HG03460 (cell line): Measurements from ENCODE around the gene FBXW8.
A peak's percentile ranks its signal among the peaks of the same experiment; 100 is the strongest.

ENCODE experiments used
- ATAC-seq: cut with Tn5 transposase; IDR thresholded peaks from one replicate; pipeline ENCODE4 v1.9.1; 2021; ENCODE audit not compliant: unreplicated experiment

The FBXW8 gene

DNA sequence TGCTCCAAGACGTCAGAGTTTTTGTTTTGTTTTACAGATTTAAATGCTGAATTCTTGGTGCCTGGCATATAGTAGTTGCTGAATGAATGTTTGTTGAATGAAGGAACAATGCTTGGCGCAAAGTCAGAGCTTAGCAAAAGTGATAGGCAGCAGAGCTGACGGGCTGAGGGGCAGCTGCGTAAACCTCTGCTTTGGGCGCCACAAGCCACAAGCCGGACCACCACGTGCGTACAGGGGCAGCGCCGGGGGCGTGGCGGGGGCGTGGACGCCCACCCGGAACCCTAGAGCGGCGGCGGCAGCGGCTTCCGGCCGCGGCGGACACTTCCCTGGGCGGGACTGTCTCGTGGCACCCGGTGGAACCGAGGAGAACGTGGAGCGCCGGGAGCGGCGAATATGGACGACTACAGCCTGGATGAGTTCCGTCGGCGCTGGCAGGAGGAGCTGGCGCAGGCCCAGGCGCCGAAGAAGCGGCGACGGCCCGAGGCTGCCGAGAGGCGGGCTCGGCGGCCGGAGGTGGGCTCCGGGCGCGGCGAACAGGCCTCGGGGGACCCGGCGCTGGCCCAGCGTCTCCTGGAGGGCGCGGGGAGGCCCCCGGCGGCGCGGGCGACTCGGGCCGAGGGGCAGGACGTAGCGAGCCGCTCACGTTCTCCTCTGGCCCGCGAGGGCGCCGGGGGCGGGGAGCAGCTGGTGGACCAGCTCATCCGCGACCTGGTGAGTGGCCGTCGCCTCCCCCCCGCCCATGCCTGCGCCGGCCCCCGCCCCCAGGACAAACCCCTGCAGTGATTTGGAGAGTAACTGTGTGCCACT is at the start of gene FBXW8:
Gene FBXW8, plus strand, starts transcription at position 306 of the 807 bp plus-strand sequence. Its CDS starts 88 bp downstream, at position 394.
- peak; percentile 87 for ATAC-seq

DNA sequence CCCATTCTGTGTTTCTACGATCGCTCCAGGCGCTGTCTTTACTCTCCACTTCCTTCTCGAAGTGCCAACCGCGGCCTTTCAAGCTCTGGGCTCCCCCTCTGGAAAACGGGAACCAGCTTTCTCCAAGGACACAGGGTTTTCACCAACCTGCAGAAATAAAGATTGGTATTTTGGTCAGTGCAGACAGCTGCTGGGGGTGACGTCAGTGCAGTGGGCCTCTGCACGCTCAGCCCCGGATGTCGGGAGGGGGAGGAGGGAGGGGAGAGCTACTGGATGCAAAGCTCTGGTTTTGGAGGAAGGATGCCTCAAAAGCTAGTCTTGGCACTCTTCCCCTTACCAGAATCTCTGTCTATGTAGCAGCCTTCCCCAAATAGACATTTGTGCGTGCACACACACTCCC is 49.4 kb upstream of the FBXW8 start:
- ATAC-seq = peak; percentile 82

DNA sequence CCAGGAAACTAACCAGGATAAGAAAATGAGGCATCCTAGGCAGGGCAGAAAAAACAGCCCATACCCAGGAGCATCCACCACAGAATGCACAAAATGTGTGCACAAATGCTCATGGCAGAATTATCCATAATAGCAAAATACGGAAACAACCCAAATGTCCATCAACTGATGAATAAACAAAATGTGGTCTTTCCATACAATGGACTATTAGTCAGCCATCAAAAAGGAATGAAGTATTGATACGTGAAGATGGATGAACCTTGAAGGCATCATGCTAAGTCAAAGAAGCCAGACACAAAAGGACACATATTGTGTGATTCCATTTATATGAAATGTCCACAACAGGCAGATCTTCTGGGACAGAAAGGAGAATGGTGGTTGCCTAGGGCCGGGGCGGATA is 48.6 kb upstream of the FBXW8 start:
- no peak for ATAC-seq

DNA sequence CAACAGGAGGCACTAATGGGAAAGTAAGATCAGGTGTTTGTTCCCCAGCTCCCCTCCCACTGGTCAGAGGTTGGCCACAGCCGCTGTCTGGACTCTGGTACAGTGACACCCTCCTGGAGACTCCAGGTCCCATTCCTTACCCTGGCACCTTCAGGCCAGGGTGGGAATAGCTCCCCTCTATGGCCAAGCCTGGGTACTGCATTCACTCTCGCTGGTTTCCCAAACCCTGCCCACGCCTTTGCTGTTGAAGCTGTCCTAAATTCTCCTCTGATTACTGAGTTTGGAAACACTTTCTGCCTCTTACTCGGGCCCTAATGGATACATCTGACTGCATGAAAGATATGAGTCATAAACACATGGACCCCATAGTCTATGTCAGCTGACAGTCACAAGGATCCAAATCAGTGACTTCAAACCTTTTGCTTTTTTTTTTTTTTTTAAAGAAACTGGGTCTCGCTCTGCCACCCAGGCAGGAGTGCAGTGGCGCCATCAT is 47.4 kb upstream of the FBXW8 start:
- no peak for ATAC-seq

DNA sequence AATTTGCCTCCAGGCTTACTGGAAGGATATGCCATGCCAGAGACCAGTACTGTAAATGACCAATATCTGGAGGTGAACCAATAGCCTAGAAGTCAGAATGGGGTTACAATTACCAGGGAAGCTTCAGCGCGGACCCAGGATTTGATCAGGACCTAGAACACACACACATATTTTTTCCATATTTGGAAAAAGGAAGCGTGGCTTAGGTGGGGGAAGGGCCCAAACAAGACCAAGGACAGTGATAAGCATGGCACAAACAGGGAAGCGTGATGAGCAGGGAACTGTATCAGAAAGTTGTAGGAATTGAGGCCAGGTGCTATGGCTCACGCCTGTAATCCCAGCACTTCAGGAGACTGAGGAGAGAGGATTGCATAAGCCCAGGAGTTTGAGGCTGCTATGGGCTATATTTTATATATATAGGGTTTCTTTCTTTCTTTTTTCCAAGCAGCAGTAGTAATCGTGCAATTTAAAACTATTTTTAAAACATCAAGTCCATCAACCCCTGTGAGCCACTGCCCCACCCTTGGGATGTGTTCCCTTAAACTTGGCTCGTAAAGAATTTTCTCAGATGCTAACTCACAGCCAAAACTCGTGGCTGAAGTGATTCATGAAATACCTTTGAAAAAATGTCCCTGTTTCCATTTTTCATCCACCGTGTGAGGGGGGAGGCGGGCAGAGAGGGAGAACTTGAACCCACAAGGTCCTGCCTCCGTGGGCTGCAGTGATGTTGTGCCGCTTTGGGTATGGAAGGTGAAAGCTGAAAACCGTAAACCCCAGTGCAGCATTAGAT is 46.2 kb upstream of the FBXW8 start:
- ATAC-seq = no peak

DNA sequence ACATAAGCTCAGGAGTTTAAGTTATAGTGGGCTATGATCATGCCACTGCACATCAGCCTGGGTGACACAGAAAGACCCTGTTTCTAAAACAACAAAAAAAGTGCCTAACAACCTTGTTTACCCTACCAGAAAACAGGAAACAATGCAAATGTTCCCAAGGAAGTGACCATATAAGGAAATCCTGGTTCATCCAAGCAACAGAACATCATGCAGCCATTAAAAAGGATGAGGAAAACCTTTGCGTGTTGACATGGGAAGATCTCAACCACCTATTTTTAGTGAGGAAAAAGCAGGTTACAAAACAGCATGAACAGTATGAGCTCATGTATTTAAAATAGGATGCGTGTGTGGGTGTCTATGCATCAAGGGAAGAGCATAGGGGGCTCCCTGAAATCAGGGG is 43.2 kb upstream of the FBXW8 start:
- ATAC-seq = no peak

GRCh38 chr12:116870306-116870705 is 40.4 kb upstream of the FBXW8 start:
- ATAC-seq = no peak

DNA sequence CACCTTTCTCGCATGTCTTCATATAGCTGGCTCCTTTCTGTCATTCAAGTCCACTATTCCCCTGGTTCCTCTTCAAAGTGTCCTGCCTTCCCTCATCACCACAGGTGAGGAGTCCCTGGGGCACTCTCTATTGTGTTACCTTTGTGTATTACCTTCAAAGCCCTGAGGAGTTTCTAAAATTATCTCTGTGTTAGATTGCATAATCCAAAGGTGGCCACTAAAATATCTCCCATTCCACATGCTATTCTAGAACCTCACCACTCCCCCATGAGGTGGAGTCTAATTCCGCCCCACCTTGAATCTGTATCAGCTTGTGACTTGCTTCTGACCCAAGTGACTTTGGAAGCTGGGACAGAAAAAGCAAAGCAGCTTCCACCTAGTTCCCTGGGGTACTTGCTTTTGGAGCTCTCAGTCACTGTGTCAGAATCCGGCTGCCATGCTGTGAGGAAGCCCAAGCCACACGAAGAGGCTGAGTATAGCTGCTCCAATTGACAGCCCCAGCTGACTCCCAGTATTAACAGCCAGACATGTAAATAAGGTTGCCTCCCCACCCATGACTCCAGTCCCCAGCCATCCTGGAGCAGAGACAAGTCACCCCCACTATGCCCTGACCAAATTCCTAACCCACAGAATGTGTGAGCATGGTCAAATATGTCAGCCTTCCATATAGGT is 36.3 kb upstream of the FBXW8 start:
- ATAC-seq = no peak

GRCh38 chr12:116876151-116876869 is 34.4 kb upstream of the FBXW8 start:
- ATAC-seq = no peak

DNA sequence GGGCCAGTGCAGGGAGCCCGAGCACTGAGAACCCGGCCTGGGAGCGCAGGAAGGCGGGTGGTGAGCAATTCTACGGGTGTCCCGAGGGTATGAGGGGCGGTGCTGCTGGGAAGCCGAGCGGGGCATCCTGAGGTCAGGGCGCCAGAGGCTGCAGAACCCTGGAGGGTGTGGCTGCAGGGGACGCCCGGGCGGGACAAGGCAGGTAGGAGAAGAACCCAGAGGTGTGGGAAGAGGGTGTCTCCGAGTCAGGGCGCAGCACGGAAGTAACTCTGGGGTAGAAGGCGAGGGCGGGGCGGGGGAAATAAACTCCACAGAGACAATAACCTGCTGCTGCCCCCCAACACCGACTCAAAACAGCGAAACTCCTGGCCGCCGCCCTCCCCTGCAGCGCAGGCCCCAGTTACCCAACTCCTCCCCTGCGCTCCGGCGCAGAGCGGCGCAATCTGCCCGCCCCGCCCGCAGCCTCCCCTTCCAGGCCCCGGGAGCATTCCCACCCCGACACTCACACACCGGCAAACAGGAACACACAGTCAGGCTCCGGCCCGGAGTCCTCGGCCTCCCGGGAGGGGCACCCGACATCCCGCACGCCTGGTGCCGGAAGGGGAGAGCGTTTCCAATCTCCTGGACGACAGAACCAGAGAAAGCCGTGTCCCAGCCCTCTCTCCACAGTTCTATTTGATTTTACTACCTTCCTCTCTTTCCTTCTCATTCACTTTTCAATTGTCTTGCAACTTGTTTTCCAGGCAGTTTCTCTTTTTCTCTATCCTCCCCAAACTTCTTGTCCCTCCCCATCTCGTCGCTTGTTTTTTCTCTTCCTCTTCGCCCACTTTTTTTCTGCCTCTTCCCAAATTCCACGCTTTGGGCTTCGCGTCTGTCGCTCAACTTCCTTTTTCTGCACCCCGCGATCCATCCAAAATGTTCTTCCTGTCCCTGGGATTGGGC is 31.9 kb upstream of the FBXW8 start:
- no peak for ATAC-seq

DNA sequence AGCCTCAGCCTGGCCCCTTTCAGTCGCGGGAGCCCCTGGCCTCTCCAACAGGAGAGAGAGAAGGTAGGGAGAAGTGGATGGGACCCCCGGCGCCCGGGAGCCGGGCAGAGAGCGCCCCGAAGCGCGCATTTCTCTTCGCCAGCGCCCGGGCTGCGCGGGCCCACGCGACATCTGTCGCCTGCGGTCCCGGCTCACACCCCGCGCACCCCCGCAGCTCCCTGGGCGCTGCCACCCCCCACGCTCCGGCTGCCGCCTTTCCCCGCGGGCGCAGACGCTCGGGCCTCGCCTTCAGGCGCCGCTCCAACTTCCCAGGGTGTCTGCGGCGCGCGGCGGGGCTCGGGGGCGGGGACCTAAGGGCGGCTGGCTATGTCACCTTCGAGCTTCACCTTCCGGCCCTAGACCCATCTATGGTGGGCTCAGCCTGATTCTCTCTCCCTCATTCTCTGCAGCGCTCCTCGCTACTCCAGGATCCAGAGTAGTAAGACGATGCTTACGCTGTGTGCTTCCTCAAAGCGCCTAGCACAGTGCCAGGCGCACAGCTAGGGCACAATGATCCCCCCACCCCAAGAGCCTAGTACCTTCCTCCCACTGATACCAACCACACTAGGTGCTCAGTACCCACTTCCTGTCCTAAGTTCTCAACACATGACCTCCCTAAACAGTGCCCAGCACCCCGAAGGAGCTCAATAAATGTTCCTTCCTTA is 31.1 kb upstream of the FBXW8 start:
- no peak for ATAC-seq

GRCh38 chr12:116880213-116880816 is 30.4 kb upstream of the FBXW8 start:
- no peak for ATAC-seq

DNA sequence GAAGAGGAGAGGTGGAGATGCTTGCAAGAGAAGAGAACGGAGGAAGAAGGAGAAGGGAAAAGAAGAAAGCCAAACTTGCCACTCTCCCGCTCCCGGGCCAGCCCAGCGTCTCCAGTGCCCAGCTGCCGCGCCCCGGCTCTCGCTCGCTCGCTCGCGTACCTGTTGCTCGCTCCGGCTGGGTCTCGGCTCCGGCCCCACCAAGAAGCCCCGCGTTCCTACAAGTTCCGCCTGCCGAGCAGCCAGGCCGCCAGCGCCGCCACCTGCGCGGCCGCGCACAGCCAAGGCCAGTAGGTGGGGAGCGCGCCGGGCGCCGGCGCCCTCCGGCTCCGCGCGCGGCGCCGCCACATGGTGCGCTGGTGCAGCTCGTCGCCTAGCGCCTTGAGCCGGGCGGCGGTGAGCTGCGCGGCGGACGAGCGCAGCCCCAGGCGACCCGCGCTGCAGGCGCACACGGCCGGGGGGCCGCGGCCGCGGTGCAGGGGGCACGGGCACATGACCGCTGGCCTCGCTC is 29.9 kb upstream of the FBXW8 start:
- ATAC-seq = no peak

DNA sequence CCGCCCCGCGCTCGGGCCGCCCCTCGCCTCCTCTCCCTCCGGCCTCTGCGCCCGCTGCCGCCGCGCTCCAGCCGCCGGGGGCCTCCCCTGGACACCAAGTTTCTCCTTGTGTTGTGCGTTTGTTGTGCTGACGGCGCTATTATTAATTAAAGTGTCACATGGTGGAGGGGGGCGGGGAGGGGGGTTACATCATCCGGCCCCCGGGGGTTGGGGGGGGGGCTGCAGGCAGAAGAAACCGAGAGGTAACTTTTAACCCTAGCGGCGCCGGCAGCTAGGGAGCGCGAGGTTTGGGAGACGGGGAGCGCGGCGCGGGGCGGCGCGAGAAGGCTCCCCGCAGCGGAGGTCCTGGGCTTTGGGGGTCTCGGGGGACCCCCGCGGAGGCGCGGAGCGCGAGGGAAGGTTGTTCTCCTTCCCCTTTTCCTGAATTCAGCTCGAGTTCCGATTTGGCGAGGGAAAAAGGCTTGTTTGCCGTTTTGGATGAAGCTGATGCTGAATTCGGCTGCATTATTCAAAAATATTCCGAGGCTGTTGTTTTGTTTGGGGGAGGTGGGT is 29.3 kb upstream of the FBXW8 start, which contains the start of gene HRK:
Gene HRK, minus strand, starts transcription at position 117 of the 552 bp plus-strand sequence. CDS start 134 bp downstream, outside the sequence.
- no peak for ATAC-seq

GRCh38 chr12:116881877-116882507 is 28.8 kb upstream of the FBXW8 start:
- no peak for ATAC-seq

GRCh38 chr12:116882742-116883141 is 28.0 kb upstream of the FBXW8 start:
- ATAC-seq = no peak

DNA sequence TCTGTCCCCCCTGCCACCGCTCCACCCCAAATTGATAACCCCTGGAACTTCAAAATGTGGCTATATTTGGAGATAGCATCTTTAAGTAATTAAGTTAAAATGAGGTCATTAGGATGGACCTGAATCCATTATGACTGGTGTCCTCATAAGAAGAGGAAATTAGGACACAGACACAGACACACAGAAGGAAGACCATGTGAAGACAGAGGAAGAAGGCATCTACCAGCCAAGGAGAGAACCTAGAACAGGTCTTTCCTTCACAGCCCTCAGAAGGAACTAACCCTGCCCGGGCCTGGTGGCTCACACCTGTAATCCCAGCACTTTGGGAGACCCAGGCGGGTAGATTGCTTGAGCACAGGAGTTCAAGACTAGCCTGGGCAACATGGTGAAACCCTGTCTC is 25.9 kb upstream of the FBXW8 start:
- no peak for ATAC-seq

DNA sequence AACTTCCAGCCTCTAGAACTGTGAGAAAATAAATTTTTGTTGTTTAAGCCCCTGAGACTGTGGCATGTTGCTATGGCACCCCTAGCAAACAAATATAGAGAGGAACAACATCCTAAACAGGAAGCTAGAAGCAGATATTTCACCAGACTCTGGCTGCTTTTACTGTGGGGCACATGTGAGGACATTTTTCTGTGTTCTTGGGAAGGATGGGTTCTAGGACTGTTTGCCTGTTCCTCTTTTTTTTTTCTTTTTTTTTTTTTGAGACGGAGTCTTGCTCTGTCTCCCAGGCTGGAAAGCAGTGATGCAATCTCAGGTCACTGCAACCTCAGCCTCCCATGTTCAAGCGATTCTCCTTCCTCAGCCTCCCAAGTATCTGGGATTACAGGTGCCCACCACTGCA is 25.3 kb upstream of the FBXW8 start:
- no peak for ATAC-seq
